ENCODE data around the gene CHTOP. TPM values are rescaled to one million over a fixed set of nuclear protein-coding genes. Genes with fewer than 3 reads are reported as not detected.

The CHTOP gene
- total and polyA plus RNA-seq, 2 experiments from 2014 or later, result 73.4 to 97.8 TPM

DNA sequence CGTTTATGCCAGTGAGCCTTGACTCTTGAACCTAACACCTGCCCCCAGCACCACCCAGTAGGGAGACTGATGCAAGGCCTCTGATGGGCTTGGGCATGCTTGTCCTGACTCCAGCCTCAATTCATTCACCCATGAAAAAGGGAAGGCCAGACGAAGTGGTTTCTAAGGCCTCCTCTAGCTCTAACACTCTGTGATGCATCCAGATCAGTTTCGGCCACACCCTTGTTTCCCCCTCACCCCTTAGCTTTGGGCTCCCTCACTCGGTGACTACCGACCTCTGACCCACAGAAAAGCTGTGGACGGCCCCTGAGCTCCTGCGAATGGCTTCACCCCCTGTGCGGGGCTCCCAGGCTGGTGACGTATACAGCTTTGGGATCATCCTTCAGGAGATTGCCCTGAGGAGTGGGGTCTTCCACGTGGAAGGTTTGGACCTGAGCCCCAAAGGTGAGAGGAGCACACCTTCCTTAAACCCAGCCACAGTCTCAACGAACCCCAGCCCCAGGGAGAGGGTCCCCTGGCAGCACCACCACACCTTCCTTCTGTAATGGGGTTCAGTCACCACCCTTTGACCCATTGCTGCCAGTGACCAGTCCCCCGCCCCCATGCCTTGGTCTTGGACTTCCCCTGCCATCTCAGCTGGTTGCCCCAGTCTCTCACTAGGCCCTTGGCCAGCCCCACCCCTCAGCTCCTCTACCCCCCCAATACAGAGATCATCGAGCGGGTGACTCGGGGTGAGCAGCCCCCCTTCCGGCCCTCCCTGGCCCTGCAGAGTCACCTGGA is 53.7 kb downstream of the CHTOP start:
- Mint-ChIP-seq H3K27ac (peak overlapping the region; percentile 49; the same call in 1 of the 2 replicates), H3K9me3 (no peaks in the 10 kb centered on the region; the same call in 2 of the 3 replicates)
- TF ChIP-seq ZNF114 (CRISPR knock-in tag; IDR thresholded peaks at IDR 0.05), result no peak
- TF ChIP-seq POLR2AphosphoS5 (IDR thresholded peaks at IDR 0.05; ENCODE audit: low read depth), result no peak
- TF ChIP-seq, protein P1, sequence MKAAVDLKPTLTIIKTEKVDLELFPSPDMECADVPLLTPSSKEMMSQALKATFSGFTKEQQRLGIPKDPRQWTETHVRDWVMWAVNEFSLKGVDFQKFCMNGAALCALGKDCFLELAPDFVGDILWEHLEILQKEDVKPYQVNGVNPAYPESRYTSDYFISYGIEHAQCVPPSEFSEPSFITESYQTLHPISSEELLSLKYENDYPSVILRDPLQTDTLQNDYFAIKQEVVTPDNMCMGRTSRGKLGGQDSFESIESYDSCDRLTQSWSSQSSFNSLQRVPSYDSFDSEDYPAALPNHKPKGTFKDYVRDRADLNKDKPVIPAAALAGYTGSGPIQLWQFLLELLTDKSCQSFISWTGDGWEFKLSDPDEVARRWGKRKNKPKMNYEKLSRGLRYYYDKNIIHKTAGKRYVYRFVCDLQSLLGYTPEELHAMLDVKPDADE (IDR thresholded peaks at IDR 0.05), result no peak
- TF ChIP-seq STAT1 (IDR thresholded peaks at IDR 0.05; ENCODE audit: unreplicated experiment), result no peak
- no peak for TF ChIP-seq JUNB (IDR thresholded peaks at IDR 0.05; ENCODE audit: unreplicated experiment)
- no peak for TF ChIP-seq ZNF331 (CRISPR knock-in tag; IDR thresholded peaks at IDR 0.05; ENCODE audit: low read depth)
- no peak for TF ChIP-seq EZH2 (IDR thresholded peaks at IDR 0.05; ENCODE audit: low read depth, unreplicated experiment)
- TF ChIP-seq, protein P2, sequence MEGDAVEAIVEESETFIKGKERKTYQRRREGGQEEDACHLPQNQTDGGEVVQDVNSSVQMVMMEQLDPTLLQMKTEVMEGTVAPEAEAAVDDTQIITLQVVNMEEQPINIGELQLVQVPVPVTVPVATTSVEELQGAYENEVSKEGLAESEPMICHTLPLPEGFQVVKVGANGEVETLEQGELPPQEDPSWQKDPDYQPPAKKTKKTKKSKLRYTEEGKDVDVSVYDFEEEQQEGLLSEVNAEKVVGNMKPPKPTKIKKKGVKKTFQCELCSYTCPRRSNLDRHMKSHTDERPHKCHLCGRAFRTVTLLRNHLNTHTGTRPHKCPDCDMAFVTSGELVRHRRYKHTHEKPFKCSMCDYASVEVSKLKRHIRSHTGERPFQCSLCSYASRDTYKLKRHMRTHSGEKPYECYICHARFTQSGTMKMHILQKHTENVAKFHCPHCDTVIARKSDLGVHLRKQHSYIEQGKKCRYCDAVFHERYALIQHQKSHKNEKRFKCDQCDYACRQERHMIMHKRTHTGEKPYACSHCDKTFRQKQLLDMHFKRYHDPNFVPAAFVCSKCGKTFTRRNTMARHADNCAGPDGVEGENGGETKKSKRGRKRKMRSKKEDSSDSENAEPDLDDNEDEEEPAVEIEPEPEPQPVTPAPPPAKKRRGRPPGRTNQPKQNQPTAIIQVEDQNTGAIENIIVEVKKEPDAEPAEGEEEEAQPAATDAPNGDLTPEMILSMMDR (conservative IDR thresholded peaks at IDR 0.05; ENCODE audit: low read depth in 2 of 2), result no peak
- TF ChIP-seq, protein P3, sequence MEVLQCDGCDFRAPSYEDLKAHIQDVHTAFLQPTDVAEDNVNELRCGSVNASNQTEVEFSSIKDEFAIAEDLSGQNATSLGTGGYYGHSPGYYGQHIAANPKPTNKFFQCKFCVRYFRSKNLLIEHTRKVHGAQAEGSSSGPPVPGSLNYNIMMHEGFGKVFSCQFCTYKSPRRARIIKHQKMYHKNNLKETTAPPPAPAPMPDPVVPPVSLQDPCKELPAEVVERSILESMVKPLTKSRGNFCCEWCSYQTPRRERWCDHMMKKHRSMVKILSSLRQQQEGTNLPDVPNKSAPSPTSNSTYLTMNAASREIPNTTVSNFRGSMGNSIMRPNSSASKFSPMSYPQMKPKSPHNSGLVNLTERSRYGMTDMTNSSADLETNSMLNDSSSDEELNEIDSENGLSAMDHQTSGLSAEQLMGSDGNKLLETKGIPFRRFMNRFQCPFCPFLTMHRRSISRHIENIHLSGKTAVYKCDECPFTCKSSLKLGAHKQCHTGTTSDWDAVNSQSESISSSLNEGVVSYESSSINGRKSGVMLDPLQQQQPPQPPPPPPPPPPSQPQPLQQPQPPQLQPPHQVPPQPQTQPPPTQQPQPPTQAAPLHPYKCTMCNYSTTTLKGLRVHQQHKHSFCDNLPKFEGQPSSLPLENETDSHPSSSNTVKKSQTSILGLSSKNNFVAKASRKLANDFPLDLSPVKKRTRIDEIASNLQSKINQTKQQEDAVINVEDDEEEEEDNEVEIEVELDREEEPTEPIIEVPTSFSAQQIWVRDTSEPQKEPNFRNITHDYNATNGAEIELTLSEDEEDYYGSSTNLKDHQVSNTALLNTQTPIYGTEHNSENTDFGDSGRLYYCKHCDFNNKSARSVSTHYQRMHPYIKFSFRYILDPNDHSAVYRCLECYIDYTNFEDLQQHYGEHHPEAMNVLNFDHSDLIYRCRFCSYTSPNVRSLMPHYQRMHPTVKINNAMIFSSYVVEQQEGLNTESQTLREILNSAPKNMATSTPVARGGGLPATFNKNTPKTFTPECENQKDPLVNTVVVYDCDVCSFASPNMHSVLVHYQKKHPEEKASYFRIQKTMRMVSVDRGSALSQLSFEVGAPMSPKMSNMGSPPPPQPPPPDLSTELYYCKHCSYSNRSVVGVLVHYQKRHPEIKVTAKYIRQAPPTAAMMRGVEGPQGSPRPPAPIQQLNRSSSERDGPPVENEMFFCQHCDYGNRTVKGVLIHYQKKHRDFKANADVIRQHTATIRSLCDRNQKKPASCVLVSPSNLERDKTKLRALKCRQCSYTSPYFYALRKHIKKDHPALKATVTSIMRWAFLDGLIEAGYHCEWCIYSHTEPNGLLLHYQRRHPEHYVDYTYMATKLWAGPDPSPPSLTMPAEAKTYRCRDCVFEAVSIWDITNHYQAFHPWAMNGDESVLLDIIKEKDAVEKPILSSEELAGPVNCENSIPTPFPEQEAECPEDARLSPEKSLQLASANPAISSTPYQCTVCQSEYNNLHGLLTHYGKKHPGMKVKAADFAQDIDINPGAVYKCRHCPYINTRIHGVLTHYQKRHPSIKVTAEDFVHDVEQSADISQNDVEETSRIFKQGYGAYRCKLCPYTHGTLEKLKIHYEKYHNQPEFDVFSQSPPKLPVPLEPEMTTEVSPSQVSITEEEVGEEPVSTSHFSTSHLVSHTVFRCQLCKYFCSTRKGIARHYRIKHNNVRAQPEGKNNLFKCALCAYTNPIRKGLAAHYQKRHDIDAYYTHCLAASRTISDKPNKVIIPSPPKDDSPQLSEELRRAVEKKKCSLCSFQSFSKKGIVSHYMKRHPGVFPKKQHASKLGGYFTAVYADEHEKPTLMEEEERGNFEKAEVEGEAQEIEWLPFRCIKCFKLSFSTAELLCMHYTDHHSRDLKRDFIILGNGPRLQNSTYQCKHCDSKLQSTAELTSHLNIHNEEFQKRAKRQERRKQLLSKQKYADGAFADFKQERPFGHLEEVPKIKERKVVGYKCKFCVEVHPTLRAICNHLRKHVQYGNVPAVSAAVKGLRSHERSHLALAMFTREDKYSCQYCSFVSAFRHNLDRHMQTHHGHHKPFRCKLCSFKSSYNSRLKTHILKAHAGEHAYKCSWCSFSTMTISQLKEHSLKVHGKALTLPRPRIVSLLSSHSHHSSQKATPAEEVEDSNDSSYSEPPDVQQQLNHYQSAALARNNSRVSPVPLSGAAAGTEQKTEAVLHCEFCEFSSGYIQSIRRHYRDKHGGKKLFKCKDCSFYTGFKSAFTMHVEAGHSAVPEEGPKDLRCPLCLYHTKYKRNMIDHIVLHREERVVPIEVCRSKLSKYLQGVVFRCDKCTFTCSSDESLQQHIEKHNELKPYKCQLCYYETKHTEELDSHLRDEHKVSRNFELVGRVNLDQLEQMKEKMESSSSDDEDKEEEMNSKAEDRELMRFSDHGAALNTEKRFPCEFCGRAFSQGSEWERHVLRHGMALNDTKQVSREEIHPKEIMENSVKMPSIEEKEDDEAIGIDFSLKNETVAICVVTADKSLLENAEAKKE (CRISPR knock-in tag; IDR thresholded peaks at IDR 0.05), result no peak
- no peak for TF ChIP-seq NANOG (IDR thresholded peaks at IDR 0.05; ENCODE audit: borderline replicate concordance)
- TF ChIP-seq CREB1 (CRISPR knock-in tag; IDR thresholded peaks at IDR 0.05; ENCODE audit: low read depth), result no peak
- TF ChIP-seq, protein P4, sequence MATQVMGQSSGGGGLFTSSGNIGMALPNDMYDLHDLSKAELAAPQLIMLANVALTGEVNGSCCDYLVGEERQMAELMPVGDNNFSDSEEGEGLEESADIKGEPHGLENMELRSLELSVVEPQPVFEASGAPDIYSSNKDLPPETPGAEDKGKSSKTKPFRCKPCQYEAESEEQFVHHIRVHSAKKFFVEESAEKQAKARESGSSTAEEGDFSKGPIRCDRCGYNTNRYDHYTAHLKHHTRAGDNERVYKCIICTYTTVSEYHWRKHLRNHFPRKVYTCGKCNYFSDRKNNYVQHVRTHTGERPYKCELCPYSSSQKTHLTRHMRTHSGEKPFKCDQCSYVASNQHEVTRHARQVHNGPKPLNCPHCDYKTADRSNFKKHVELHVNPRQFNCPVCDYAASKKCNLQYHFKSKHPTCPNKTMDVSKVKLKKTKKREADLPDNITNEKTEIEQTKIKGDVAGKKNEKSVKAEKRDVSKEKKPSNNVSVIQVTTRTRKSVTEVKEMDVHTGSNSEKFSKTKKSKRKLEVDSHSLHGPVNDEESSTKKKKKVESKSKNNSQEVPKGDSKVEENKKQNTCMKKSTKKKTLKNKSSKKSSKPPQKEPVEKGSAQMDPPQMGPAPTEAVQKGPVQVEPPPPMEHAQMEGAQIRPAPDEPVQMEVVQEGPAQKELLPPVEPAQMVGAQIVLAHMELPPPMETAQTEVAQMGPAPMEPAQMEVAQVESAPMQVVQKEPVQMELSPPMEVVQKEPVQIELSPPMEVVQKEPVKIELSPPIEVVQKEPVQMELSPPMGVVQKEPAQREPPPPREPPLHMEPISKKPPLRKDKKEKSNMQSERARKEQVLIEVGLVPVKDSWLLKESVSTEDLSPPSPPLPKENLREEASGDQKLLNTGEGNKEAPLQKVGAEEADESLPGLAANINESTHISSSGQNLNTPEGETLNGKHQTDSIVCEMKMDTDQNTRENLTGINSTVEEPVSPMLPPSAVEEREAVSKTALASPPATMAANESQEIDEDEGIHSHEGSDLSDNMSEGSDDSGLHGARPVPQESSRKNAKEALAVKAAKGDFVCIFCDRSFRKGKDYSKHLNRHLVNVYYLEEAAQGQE (IDR thresholded peaks at IDR 0.05; ENCODE audit: unreplicated experiment), result no peak
- no peak for TF ChIP-seq EZH2phosphoT487 (IDR thresholded peaks at IDR 0.05; ENCODE audit: unreplicated experiment)

More for the DNA sequence above, 53.7 kb downstream of the CHTOP start:
- Histone ChIP-seq H3K4me2 (no peak overlapping the region), H3F3A (replicated peaks; ENCODE audit: low read depth) (no peaks in the 10 kb centered on the region), H4K20me1 (replicated peaks; ENCODE audit: insufficient read depth) (no peaks in the 10 kb centered on the region), H3K4me1 (ENCODE audit: insufficient read depth) (no peaks in the 10 kb centered on the region), H2AFZ (no peak overlapping the region), H3K79me2 (replicated peaks; ENCODE audit: insufficient read depth) (no peaks in the 10 kb centered on the region), H3K9me2 (ENCODE audit: insufficient read depth) (no peaks in the 10 kb centered on the region), H3K27ac (ENCODE audit: low read depth) (no peak overlapping the region), H3K27me3 (ENCODE audit: insufficient read depth) (no peaks in the 10 kb centered on the region), H3K36me3 (ENCODE audit: insufficient read depth) (no peaks in the 10 kb centered on the region), H3K4me3 (no peak overlapping the region)
- DNase-seq (ENCODE audit: low spot score) (no peak), ATAC-seq (no peak)
- H3K4me3 Mint-ChIP-seq, result no peak overlapping the region
- peaks cover 62% of the 10 kb centered on the region for H3K36me3 Mint-ChIP-seq (ENCODE audit: low read depth)
- H3K4me1 Mint-ChIP-seq, result peaks cover 7% of the 10 kb centered on the region; the same call in 2 of the 3 replicates
- H3K27me3 Mint-ChIP-seq (ENCODE audit: insufficient read depth, low read depth, poor library complexity), result peaks cover 16% of the 10 kb centered on the region
